CD4-positive, alpha-beta T cell treated with Interleukin-6 for 4 hours (primary cell): Measurements from ENCODE around the gene RPS6KC1.
"Not testable (repeated sequence)": the region's sequence is repeated elsewhere in the genome, so short reads cannot be mapped to it uniquely, and the experiment has no call there.

ENCODE experiments used
- DNase-seq: peaks from one replicate; pipeline ENCODE4 v3.0.0-alpha.2; 2020; ENCODE audit warnings: mixed read lengths

Gene RPS6KC1

GRCh38 chr1:213054733-213055591, 3.9 kb downstream of the RPS6KC1 start:
- no peak for DNase-seq

DNA sequence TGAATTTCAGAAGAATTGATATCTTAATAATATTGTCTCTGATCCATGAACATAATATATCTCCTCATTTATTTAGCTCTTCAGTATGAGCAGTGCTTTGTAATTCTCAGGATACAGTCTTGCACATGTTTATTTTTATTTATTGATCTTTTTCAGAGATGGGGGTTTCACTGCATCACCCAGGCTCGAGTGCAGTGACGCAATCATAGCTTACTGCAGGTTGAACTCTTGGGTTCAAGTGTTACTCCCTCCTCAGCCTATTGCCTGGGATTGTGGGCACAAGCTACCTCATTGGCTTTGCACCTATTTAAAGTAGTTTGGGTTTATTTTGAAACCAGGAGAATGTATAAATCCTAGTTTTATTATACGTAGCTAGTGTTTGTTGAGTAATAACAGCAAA, 4.7 kb downstream of the RPS6KC1 start:
- DNase-seq = no peak

GRCh38 chr1:213057264-213058059, 6.4 kb downstream of the RPS6KC1 start:
- DNase-seq = no peak

- no peak for DNase-seq
Observed at GRCh38 chr1:213060836-213061235, 9.8 kb downstream of the RPS6KC1 start.

GRCh38 chr1:213061263-213061662, 10.2 kb downstream of the RPS6KC1 start:
- DNase-seq = peak; percentile 3

DNA sequence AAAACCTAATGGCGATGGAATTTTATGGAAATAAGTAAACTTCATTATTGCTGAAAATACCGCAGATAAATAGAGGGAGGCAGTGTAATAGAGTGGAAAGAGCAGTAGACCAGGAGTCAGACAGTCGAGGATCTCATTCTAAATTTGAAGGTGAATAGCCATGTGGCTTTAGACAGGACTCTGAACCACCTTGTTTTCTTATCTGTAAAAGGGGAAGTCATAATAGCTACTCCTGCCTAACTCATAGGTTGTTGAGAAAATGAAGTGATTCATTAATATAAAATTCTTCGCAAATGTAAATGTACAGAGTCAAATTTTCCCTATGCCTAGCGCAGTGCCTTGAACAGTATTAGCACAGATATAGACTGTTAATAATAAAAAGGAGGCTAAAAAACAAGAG, 14.8 kb downstream of the RPS6KC1 start:
- no peak for DNase-seq

- no peak for DNase-seq
Observed at GRCh38 chr1:213066363-213066762, 15.3 kb downstream of the RPS6KC1 start.

GRCh38 chr1:213067352-213067751, 16.3 kb downstream of the RPS6KC1 start:
- DNase-seq = no peak

- DNase-seq = no peak
Observed at GRCh38 chr1:213070406-213070805, 19.4 kb downstream of the RPS6KC1 start.

DNA sequence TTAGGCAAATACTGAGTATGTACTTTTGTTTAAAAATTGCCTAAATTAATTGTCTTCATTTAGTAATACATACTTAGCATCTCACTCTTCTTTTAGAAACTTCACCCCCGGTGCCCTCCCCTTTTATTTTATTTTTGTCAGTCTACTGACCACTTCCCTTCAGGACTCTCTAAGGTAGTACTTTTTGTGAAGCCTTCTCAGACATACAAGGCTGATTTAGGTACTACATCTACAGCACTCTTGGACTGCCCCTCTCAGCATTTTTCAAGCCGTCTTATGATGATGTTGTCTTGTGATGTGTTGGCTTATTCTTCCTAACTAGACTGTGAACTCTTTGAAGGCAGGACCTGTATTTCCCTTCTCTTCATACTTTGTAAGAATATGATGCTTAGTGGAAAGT, 24.7 kb downstream of the RPS6KC1 start:
- DNase-seq = no peak

- no peak for DNase-seq
Observed at GRCh38 chr1:213082420-213083111, 31.5 kb downstream of the RPS6KC1 start.

- no peak for DNase-seq
Observed at GRCh38 chr1:213083112-213083445, 32.0 kb downstream of the RPS6KC1 start.

GRCh38 chr1:213087911-213088310, 36.9 kb downstream of the RPS6KC1 start:
- no peak for DNase-seq

DNA sequence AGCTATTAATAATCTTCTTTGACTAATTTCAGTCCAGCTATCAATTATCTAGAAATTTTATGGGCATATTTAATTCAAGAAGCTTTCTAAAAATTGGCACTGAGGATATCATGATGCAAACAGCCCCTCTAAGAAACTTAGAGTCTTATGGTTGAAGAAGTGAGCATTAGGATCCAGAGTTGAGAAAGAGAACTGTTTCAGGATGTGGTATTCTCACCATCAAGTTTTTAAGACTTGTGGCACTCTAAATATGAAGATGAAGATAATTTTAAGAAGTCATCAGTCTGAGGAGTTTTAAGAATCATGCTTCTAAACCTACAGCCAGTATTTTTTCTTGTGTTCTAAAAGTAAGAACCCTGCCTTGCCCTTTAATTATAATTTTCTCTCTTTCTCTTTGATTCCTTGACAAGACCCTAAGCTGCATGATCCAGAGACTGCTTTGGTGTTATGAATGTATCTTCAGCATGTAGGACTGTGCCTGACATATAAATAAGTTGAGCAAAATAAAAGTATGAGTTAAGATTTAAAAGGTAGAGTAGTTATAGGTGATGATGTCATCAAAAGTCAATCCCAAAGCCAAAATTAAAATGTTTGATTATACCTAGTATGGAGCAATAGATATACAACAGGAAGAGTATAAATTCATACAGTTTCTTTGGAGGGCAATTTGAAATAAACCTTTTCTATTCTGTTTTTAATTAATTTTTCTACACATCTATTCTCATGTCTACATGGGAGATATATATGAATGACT, 39.1 kb downstream of the RPS6KC1 start:
- no peak for DNase-seq

DNA sequence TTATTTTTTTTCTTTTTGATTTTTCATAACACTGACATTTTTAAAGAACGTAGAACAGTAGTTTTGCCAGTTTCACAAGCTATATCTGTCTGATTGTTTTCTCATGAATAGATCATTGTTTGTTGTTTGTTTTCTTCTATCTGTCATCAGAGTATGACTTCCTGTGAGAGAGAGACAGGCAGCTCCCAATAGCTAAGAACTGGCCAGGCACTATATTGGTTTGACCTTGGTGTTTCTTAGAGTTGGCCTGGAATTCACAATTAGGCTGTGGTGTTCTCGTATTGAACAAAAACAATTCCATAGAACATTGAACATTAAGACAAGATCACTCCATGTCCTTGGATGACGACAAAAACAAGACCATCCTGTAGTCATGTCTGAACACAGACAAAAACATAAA, 43.4 kb downstream of the RPS6KC1 start:
- no peak for DNase-seq

DNA sequence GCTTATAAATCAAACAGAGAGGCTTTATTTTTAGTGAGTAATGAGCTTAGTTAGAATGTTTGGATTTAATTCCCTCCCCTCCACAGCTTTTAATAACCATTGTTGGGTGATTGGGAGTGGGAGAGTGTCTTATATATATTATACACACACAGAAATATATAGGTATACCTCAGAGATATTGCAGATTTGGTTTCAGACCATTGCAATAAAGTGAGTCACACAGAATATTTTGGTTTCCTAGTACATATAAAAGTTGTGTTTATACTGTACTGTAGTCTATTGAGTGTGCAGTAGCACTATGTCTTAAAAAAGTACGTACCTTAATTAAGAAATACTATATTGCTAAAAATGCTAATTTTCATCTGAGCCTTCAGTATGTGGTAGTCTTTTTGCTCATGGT, 44.4 kb downstream of the RPS6KC1 start:
- DNase-seq = no peak

DNA sequence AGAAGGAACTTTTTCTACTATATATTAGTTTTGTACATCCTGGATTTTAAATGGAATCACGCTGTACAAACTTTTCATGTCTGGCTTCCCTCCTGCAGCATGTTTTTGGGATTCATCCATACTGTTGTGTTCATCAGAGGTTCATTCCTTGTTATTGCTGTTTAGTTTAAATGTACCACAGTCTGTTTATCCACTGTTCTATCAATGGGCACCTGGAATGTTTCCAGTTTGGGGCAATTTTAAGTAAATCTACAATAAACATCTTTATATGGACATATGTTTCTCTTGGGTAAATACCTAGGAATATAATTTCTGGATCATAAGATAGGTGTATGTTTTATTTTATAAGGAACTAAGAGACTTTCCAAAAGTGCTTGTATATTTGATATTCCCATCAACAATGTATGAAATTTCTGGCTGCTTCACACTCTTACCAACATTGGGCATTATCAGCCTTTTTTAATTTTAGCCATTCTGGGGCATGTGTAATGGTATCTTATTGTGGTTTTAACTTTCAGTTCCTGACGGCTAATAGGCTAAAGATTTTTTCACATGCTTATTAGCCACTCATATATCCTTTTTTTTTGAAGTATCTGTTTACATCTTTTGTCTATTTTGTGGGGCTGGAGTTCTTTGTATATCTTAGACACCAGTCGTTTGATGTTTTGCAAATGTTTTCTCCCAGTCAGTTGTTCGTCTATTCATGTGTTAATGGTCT, 48.8 kb downstream of the RPS6KC1 start:
- no peak for DNase-seq

DNA sequence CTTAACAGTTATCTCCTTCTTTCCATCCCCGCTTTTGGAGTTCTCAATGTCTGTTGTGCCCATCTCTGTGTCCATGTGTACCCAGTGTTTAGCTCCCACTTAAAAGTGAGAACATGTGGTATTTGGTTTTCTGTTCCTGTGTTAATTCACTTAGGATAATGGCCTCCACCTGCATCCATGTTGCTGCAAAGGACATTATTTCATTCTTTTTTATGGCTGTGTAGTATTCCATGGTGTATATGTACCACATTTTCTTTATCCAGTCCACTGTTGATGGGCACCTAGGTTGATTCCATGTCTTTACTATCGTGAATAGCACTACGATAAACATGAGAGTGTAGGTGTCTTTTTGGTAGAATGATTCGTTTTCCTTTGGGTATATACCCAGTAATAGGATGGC, 49.5 kb downstream of the RPS6KC1 start:
- DNase-seq = not testable (repeated sequence)

- no peak for DNase-seq
Observed at GRCh38 chr1:213103377-213104306, 52.6 kb downstream of the RPS6KC1 start.

GRCh38 chr1:213104604-213105003, 53.6 kb downstream of the RPS6KC1 start:
- no peak for DNase-seq

GRCh38 chr1:213106298-213106697, 55.3 kb downstream of the RPS6KC1 start:
- DNase-seq = no peak
